GM11168 (cell line): ENCODE measurements around the gene IGF2.

Experiments
- in situ Hi-C: fragments of 300-500 bp; cut with MboI; formaldehyde crosslinking; loops from one replicate; pipeline ENCODE4 v1.12.0; 2022; ENCODE audit warnings: low sequenced_read_pairs; ENCODE audit not compliant: unreplicated experiment

The IGF2 gene

GRCh38 chr11:2095198-2095520 lies 44.0 kb downstream of the IGF2 start:
- in situ Hi-C loops = no loop called here

DNA sequence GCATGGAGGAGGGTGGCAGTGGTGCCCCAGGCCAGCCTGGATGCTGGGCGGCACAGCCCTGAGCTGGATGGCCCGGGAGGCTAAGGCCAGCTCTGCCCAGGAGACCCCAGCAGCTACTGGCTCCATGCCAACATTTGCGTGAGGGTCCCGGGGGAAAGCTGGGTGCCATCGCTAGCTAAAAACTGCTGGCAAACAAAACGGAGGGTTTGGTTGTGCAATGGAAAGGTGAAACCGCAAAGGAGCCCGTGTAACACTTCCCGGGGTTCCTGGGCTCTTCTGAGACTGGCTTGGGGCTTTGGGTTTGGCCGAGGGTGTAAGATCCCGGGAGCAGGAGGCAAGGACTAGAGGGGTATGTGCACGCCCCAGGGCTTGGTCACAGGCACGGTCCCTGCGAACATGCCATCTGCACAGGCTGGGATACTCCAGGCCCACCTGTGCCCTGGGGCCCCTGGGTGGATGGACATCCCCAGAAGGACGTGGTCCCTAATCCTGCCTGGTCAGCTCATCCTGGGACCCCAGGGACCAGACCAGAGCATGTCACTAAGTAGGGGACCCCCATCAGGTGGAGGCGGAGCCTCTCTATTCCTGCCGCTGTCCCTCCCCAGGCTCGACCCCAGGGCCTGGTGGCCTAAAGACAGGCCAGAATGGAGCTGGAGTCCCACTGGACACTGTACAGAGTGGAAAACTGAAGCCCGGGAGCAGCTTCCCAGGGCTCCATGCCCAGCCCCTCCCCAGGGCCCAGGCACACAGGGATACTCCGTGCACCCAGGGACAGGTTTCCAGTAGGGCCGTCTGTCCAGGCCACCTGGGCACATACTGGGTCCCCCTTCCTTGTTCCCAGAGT lies 44.6 kb downstream of the IGF2 start:
- in situ Hi-C loops = no loop called here

- in situ Hi-C loops = no loop called here
Measured at GRCh38 chr11:2093575-2094353, 45.4 kb downstream of the IGF2 start.

- in situ Hi-C loops = no loop called here
Measured at GRCh38 chr11:2092956-2093412, 46.2 kb downstream of the IGF2 start.

DNA sequence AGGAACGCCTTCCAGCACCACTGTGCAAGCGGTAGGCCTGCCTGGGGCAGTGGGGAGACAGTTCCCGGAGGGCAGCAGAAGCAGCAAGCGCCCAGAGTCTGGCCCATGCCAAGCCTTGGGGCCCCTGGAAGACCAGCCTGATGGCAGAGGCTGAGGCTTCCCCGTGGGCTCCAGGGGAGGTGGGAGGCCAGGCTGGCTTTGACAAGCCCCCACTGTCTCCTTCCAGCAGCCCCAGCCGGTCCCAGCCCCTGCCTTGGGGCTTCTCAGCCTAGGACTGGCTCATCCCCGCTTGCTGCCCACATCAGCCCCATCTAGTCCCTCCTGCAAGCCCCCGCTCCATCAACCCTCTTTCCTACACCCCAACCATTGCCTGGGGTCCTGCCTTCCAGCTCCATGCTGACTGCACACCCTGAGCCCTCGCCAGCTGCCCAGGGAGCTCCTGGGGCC lies 46.7 kb downstream of the IGF2 start:
- in situ Hi-C loops = no loop called here

DNA sequence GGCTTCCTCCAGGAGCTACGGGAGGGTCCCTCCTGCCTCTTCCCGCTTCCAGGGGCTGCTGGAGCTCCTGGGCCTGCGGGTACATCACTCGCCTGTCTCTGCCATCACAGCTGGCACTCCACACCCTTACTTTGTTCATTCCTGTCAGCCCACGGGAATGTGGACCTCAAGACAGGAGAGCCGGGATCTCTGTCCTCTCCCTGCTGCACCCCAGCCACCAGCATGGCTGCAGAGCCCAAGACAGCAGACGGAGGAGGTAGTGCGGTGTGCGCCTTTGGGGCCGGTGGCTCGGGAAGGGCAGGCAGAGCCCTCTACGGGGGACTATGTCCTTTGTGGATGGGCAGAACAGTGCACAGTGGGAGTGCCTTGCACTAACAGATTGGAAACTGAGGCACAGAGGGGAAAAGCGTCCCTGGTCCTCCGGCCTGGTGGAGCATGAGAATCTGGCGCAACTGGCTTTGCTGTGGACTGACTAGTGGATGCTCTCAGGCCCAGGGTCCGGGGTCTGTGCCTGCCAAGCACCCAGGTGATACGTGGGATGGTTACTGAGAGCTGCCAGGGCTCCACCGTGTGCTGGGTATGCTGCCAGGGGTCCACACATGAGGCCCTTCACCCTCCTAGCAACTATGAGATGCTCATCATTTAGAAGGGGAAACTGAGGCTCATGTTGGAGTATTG lies 47.3 kb downstream of the IGF2 start:
- in situ Hi-C loops = no loop called here

- in situ Hi-C loops = no loop called here
Measured at GRCh38 chr11:2091112-2091746, 48.0 kb downstream of the IGF2 start.

DNA sequence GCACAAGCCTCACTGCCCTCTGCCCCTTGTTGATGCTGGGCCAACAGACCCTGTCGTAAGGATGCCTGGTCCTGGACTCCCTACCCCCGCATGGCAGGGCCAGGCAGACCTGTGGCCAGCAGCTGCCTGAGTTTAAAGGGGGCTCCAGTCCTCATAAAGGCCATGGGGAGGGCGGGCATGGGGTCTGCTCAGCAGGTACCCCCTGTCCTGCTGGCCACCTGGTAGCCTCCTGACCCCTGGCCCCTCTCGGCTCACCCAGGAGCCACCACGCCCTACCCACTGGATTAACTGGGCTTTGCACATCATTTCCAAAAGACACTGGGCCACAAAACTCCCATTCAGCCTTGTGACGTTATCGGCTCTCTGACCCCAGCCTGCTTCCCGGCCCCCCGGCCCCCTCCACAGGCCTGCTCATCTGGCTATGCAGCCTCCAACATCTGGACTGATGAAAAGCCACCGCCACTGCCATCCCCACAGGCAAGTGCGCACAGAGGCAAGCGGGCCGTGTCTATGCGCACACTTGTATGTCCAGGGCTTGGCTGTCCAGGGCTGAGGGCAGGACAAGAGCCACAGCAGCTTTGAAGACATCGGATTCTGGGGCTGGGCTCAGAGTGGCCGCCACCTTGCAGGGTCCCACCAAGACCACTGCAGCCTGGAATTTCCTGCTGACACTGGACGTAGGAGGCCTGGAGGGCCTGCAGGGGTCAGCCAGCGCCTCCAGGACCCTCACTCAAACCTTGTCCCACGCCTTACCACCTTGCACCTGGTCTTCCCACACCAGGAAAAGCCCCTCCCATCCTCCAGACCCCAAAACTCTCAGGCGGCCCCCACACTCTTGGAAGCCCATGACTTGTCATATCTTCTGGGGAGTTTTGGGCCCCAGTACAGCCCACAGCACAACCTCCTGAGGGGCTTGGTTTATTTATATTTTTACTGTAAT lies 48.7 kb downstream of the IGF2 start:
- in situ Hi-C loops = no loop called here

DNA sequence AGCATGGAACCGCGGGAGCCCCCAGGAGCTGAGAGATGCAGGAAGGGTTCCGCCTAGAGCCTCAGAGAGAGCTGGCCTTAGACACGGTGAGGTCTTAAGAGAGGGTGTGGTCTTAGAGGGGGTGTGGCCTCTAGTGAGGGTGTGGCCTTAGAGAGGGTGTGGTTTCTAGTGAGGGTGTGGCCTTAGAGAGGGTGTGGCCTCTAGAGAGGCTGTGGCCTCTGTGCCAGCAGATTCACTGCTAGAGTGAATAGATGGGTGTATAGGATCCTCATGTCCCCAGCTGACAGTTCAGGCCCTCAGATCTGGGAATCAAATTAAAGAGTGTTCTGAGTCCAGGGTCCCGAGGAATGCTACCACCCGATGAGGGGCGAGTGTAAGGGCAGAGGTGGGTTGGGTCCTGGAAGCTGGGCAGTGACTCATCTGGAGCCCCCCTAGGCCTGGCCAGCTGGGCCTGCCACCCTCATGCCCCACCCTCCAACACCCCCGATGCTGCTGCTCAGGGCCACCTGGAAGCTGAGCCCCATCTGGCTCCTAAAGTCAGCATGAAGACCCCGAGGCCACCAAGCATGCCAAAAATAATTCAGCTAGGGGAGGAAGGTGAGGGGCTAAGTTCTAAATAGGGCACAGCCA lies 49.5 kb downstream of the IGF2 start:
- in situ Hi-C loops = no loop called here

GRCh38 chr11:2088746-2089535 lies 50.2 kb downstream of the IGF2 start:
- in situ Hi-C loops = no loop called here

- in situ Hi-C loops = no loop called here
Measured at GRCh38 chr11:2088284-2088683, 50.9 kb downstream of the IGF2 start.

GRCh38 chr11:2086239-2087040 lies 52.7 kb downstream of the IGF2 start:
- in situ Hi-C loops = no loop called here

GRCh38 chr11:2085251-2086066 lies 53.7 kb downstream of the IGF2 start:
- in situ Hi-C loops = no loop called here

GRCh38 chr11:2084721-2085120 lies 54.5 kb downstream of the IGF2 start:
- in situ Hi-C loops = no loop called here
